ENCODE results near the gene DGKQ. TPM values are rescaled to one million over a fixed set of nuclear protein-coding genes. Genes with fewer than 3 reads are reported as not detected.

Gene DGKQ
- total and polyA plus RNA-seq, 2 of the 8 experiments (the other 6 are each of a cell fraction or from before 2014, with no cell fraction given), result 7.3 to 9.7 TPM

GRCh38 chr4:1014291-1015167 is 41.2 kb upstream of the DGKQ start (continued):
- TF ChIP-seq CTBP2 (IDR thresholded peaks at IDR 0.05; ENCODE audit: borderline replicate concordance, insufficient read depth, insufficient read length, low read length), result no peak
- no peak for TF ChIP-seq SP4 (IDR thresholded peaks at IDR 0.05; ENCODE audit: low read length)
- TF ChIP-seq BRCA1 (IDR thresholded peaks at IDR 0.05; ENCODE audit: low read depth, low read length), result no peak
- no peak for TF ChIP-seq PHF8 (conservative IDR thresholded peaks at IDR 0.05; ENCODE audit: low read depth, low read length)
- TF ChIP-seq, protein P1, sequence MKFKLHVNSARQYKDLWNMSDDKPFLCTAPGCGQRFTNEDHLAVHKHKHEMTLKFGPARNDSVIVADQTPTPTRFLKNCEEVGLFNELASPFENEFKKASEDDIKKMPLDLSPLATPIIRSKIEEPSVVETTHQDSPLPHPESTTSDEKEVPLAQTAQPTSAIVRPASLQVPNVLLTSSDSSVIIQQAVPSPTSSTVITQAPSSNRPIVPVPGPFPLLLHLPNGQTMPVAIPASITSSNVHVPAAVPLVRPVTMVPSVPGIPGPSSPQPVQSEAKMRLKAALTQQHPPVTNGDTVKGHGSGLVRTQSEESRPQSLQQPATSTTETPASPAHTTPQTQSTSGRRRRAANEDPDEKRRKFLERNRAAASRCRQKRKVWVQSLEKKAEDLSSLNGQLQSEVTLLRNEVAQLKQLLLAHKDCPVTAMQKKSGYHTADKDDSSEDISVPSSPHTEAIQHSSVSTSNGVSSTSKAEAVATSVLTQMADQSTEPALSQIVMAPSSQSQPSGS (IDR thresholded peaks at IDR 0.05; ENCODE audit: low read length), result no peak
- TF ChIP-seq JUND (IDR thresholded peaks at IDR 0.05; ENCODE audit: low read length), result no peak
- TF ChIP-seq YY1 (IDR thresholded peaks at IDR 0.05; ENCODE audit: low read depth, low read length), result no peak
- no peak for TF ChIP-seq FOSL1 (IDR thresholded peaks at IDR 0.05; ENCODE audit: insufficient read depth, low read depth, low read length)
- TF ChIP-seq SIN3A (conservative IDR thresholded peaks at IDR 0.05 in 1 of 2, IDR thresholded peaks at IDR 0.05 in 1 of 2; ENCODE audit: low read depth in 1 of 2, low read length in 2 of 2), result no peak

Data from H1 (cell line).